ENCODE data around the gene LHFPL2. TPM values are rescaled to one million over a fixed set of nuclear protein-coding genes. Genes with fewer than 3 reads are reported as not detected.
"Not testable (repeated sequence)": the region's sequence is repeated elsewhere in the genome, so short reads cannot be mapped to it uniquely, and the experiment has no call there.

LHFPL2 gene, protein sequence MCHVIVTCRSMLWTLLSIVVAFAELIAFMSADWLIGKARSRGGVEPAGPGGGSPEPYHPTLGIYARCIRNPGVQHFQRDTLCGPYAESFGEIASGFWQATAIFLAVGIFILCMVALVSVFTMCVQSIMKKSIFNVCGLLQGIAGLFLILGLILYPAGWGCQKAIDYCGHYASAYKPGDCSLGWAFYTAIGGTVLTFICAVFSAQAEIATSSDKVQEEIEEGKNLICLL
- total RNA-seq (under 1 TPM; 0.19 to 0.25 TPM), total RNA-seq (0.16 to 37.8 (median 2.5) reads per million in 172 experiments)
- 1.4 TPM for polyA plus RNA-seq (2013, experiment 1 of 2)
- polyA plus RNA-seq (2013, experiment 2 of 2): 2.2 TPM

DNA sequence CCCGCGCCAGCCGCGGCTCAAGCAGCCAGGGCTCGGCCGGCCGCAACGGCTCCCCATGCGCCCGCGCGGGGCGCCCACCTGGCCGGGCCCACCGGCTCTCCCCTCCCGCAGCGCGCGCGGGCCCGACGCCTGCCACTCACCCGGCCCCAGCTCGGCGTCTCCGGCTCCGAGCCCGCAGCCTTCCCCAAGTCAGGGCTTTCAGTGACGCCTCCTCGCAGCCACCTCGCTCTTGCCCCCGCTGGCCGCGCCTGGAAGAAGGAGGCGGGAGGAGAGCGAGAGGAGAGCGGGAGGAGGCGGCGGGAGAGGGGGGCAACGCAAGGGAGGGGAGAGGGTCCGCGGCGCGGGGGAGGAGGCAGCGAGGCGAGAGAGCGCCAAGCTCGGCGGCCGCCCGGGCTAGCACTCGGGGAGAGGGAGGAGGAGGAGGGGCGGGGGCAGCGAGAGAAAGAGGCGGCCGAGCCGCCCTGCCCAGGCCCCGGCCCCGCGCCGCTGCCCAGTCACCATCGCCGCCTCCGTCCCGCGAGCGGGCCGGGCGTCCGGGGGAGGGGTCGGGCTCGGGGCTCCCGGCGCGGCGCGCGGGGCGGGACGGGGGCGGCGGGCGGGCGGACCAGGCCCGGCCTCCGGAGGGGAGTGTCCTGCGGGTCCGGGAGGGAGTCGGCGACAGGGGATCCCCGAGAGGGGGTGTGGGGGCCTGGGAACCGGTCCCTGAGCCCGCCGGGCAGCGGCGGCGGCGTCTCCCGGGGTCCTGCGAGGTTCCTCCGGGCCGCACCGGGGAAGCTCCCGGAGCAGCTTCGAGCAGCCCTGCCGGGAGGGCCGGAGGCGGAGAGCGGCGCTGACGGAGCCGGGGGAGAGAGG, at the start of gene LHFPL2:
Gene LHFPL2 (minus strand): TSS at position 414 of the 852 bp plus-strand sequence. CDS start 138,559 bp downstream, outside the sequence.
- intact Hi-C loops (cut with DNase I, micrococcal nuclease): no loop called here
- CTCF ChIA-PET: interaction anchor here (0.6 kb wide), 1 partner anchor 456 kb away, joined by 3 read pairs; no protein-coding TSS in a partner anchor
- peaks cover 0 to 5% of the 10 kb centered on the region in 2 experiments for H3K9me3 ChIP-seq (ENCODE audit: control insufficient read depth in 1 of 2, insufficient read depth in 1 of 2, low read length in 2 of 2)
- peaks cover 30 to 48% of the 10 kb centered on the region in 2 experiments for H3K27me3 ChIP-seq (ENCODE audit: control insufficient read depth in 1 of 2, insufficient read depth in 2 of 2, low read length in 2 of 2)
- DNase-seq (peak in 4 of 14 experiments; percentile 2 to 35 (median 18)), ATAC-seq (ENCODE audit: poor library complexity) (peak; percentile 29)
- POLR2A ChIA-PET: no interaction called here
- no peaks in the 10 kb centered on the region for H3K36me3 ChIP-seq (ENCODE audit: insufficient read depth, low read length)
- Mint-ChIP-seq H3K9me3 (no peaks in the 10 kb centered on the region), H3K4me1 (ENCODE audit: low read depth) (peaks cover 18% of the 10 kb centered on the region), H3K27ac (no peak within 1 kb of the TSS), H3K36me3 (ENCODE audit: low read depth) (no peaks in the 10 kb centered on the region), H3K4me3 (peak within 1 kb of the TSS; percentile 90), H3K27me3 (peaks cover 66% of the 10 kb centered on the region)
- no peak within 1 kb of the TSS for H3K27ac ChIP-seq (ENCODE audit: low read depth in 1 of 2, low read length in 2 of 2)
- TF ChIP-seq, protein P1, sequence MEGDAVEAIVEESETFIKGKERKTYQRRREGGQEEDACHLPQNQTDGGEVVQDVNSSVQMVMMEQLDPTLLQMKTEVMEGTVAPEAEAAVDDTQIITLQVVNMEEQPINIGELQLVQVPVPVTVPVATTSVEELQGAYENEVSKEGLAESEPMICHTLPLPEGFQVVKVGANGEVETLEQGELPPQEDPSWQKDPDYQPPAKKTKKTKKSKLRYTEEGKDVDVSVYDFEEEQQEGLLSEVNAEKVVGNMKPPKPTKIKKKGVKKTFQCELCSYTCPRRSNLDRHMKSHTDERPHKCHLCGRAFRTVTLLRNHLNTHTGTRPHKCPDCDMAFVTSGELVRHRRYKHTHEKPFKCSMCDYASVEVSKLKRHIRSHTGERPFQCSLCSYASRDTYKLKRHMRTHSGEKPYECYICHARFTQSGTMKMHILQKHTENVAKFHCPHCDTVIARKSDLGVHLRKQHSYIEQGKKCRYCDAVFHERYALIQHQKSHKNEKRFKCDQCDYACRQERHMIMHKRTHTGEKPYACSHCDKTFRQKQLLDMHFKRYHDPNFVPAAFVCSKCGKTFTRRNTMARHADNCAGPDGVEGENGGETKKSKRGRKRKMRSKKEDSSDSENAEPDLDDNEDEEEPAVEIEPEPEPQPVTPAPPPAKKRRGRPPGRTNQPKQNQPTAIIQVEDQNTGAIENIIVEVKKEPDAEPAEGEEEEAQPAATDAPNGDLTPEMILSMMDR (IDR thresholded peaks at IDR 0.05): no peak
- H3K4me3 ChIP-seq (ENCODE audit: low read length): peak within 1 kb of the TSS; percentile 34
- peaks cover 17% of the 10 kb centered on the region for H3K4me1 ChIP-seq (ENCODE audit: insufficient read depth, low read length)

DNA sequence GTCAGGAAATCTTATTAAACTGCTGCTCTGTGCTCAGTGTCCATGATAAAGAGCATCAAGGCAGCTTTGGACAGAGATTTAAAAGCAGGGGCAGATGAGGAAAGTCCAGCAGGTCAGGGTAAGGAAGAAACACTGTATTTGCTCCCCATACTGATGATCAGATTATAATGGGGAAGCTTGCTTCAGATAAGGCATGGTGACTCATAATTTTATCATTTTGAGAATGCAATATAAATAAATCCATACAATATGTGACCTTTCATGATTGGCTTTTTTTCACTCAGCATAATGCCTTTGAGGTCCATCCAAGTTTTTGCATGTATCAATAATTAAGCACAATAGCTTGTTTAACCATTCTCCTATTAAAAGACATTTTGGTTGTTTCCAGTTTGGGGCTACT, 48.1 kb upstream of the LHFPL2 start:
- intact Hi-C loops (cut with DNase I, micrococcal nuclease): no loop called here
- H3K36me3 Mint-ChIP-seq (ENCODE audit: low read depth): no peaks in the 10 kb centered on the region
- H3K27ac Mint-ChIP-seq: no peak overlapping the region
- peaks cover 0 to 4% of the 10 kb centered on the region in 2 experiments for H3K9me3 ChIP-seq (ENCODE audit: control insufficient read depth in 1 of 2, insufficient read depth in 1 of 2, low read length in 2 of 2)
- no peak overlapping the region for H3K4me3 ChIP-seq (ENCODE audit: low read length)
- no peaks in the 10 kb centered on the region for H3K27me3 Mint-ChIP-seq
- H3K36me3 ChIP-seq (ENCODE audit: insufficient read depth, low read length): no peaks in the 10 kb centered on the region
- ATAC-seq (ENCODE audit: poor library complexity): no peak
- DNase-seq: no peak
- no peaks in the 10 kb centered on the region for H3K4me1 ChIP-seq (ENCODE audit: insufficient read depth, low read length)
- TF ChIP-seq, protein P1 (IDR thresholded peaks at IDR 0.05): no peak
- no peak overlapping the region for H3K4me3 Mint-ChIP-seq
- ChIA-PET POLR2A (no interaction called here), CTCF (no interaction called here)
- no peaks in the 10 kb centered on the region for H3K4me1 Mint-ChIP-seq (ENCODE audit: low read depth)
- no peaks in the 10 kb centered on the region for H3K9me3 Mint-ChIP-seq
- no peaks in the 10 kb centered on the region for H3K27me3 ChIP-seq (ENCODE audit: control insufficient read depth in 1 of 2, insufficient read depth in 2 of 2, low read length in 2 of 2)
- H3K27ac ChIP-seq (ENCODE audit: low read depth in 1 of 2, low read length in 2 of 2): no peak overlapping the region

DNA sequence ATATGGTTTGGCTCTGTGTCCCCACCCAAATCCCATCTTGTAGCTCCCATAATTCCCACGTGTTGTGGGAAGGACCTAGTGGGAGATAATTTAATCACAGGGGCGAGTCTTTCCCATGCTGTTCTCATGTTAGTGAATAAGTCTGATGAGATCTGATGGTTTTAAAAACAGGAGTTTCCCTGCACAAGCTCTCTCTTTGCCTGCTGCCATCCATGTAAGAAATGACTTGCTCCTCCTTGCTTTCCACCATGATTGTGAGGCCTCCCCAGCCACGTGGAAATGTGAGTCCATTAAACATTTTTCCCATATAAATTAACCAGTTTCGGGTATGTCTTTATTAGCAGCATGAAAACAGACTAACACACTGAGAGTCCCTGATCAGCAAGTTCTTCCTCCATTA, 47.5 kb upstream of the LHFPL2 start:
- intact Hi-C loops (cut with DNase I, micrococcal nuclease); H3K9me3 ChIP-seq (ENCODE audit: control insufficient read depth in 1 of 2, insufficient read depth in 1 of 2, low read length in 2 of 2); H3K27me3 ChIP-seq (ENCODE audit: control insufficient read depth in 1 of 2, insufficient read depth in 2 of 2, low read length in 2 of 2); ATAC-seq (ENCODE audit: poor library complexity); DNase-seq; H3K36me3 ChIP-seq (ENCODE audit: insufficient read depth, low read length); H3K9me3 Mint-ChIP-seq; H3K4me3 ChIP-seq (ENCODE audit: low read length); H3K4me3 Mint-ChIP-seq; H3K27me3 Mint-ChIP-seq; H3K36me3 Mint-ChIP-seq (ENCODE audit: low read depth); H3K4me1 Mint-ChIP-seq (ENCODE audit: low read depth); H3K4me1 ChIP-seq (ENCODE audit: insufficient read depth, low read length); CTCF ChIA-PET; POLR2A ChIA-PET; H3K27ac ChIP-seq (ENCODE audit: low read depth in 1 of 2, low read length in 2 of 2); H3K27ac Mint-ChIP-seq: not testable (repeated sequence)
